Measurements from ENCODE around the gene PTBP2.

DNA sequence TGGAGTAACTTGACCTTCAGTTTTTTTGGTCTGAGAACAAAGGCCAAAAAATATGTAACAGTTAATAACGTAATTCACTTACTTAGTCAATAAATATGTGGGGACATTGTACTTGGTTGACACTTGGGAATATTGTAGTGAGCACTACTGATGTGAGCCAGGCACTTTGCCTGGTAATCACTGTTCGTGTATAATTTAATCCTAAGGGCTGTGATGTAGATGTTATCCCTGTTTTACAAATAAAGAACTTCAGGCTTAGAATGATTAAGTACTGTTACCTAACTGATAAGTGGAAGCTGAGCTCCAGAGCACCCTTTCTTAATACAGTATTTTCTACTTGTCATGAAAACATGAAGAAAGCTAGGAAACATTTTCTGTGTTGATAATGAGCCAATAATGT, 28.0 kb downstream of the PTBP2 start:
- no peak for TF ChIP-seq EP300 (IDR thresholded peaks at IDR 0.05)
- TF ChIP-seq POLR2A (IDR thresholded peaks at IDR 0.05), result no peak
